GM12878 (cell line): Measurements from ENCODE around the gene SCGB3A1. TPM values are rescaled to one million over a fixed set of nuclear protein-coding genes. Genes with fewer than 3 reads are reported as not detected.

Source experiments
- ATAC-seq: fragments of 200-7000 bp; cut with Tn5 transposase; 3 replicates; pipeline ENCODE4 v1.9.1; 2020; ENCODE audit warnings: mild to moderate bottlenecking, moderate library complexity
- BruUV-seq: library from RNA; stranded (reverse); fragments of 400-500 nt; replicated peaks from 2 replicates; lab custom pipeline; 2021; lab: Mats Ljungman, UMichigan
- CTCF ChIA-PET: fragments of 300-600 bp; sonication (Branson Sonifier 250); formaldehyde crosslinking; extraction: SDS; loops from one replicate; lab custom pipeline; 2021; ENCODE audit warnings: inconsistent platforms; lab: Yijun Ruan, JAX
- POLR2A ChIA-PET: fragments of 350-600 bp; formaldehyde crosslinking; extraction: SDS; loops from one replicate; lab custom pipeline; 2021; ENCODE audit warnings: inconsistent platforms; lab: Charles Lee
- RAD21 ChIA-PET: fragments of 300-600 bp; sonication (Branson Sonifier 250); formaldehyde crosslinking; loops from one replicate; lab custom pipeline; 2023; ENCODE audit warnings: antibody characterized with exemption; ENCODE audit not compliant: unreplicated experiment; lab: Charles Lee
- SMC1A ChIA-PET: fragments of 300-600 bp; sonication (Branson Sonifier 250); formaldehyde crosslinking; loops from one replicate; lab custom pipeline; 2023; ENCODE audit not compliant: unreplicated experiment, uncharacterized antibody; lab: Charles Lee
- DNase-seq: peaks from one replicate; pipeline ENCODE4 v3.0.0-alpha.2; 2011; ENCODE audit warnings: low read depth, low spot score
- FAIRE-seq: peaks from 3 replicates; lab custom pipeline; 2011; peaks lifted over from hg19 to GRCh38; lab: Jason Lieb, UNC
- H2AFZ ChIP-seq: 2 replicates; pipeline ENCODE4 v1.6.0; 2011; ENCODE audit warnings: low read depth, low read length, control low read depth; ENCODE audit not compliant: control insufficient read depth
- H3K27ac ChIP-seq: 2 replicates; pipeline ENCODE4 v1.5.1; 2011; ENCODE audit warnings: control low read depth; ENCODE audit not compliant: control insufficient read depth, insufficient read depth
- H3K27me3 ChIP-seq, 2 experiments: replicated peaks in 1 of 2; 2 replicates each; pipeline versions ENCODE4 v1.6.0 to v1.6.1; 2011; ENCODE audit warnings: low read length in 1 of 2; ENCODE audit not compliant: control insufficient read depth in 2 of 2, insufficient read depth in 2 of 2
- H3K36me3 ChIP-seq, 2 experiments: 2 replicates each; pipeline ENCODE4 v1.5.1; 2011; ENCODE audit warnings: low read length in 1 of 2; ENCODE audit not compliant: control insufficient read depth in 2 of 2, insufficient read depth in 2 of 2
- H3K4me1 ChIP-seq: 2 replicates; pipeline ENCODE4 v1.6.1; 2011; ENCODE audit warnings: mild to moderate bottlenecking, low read length, moderate library complexity, mixed read lengths; ENCODE audit not compliant: control insufficient read depth, insufficient read depth
- H3K4me2 ChIP-seq: 2 replicates; pipeline ENCODE4 v1.6.0; 2011; ENCODE audit warnings: control low read depth; ENCODE audit not compliant: control insufficient read depth, insufficient read depth
- H3K4me3 ChIP-seq: fragments of 200-600 bp; sonication (generic); 2 replicates; pipeline ENCODE4 v1.5.1; 2016
- H3K79me2 ChIP-seq: 2 replicates; pipeline ENCODE4 v1.6.0; 2011; ENCODE audit warnings: low read length; ENCODE audit not compliant: control insufficient read depth, insufficient read depth
- H3K9ac ChIP-seq: 2 replicates; pipeline ENCODE4 v1.8.0; 2011; ENCODE audit warnings: low read length, control low read depth, mixed read lengths; ENCODE audit not compliant: control insufficient read depth, insufficient read depth
- H3K9me3 ChIP-seq: replicated peaks from 3 replicates; pipeline ENCODE4 v1.5.1; 2011; ENCODE audit warnings: mild to moderate bottlenecking, low read length; ENCODE audit not compliant: control insufficient read depth, insufficient read depth
- H4K20me1 ChIP-seq: 2 replicates; pipeline ENCODE4 v1.6.0; 2011; ENCODE audit not compliant: control insufficient read depth, insufficient read depth
- BCL3 ChIP-seq: IDR thresholded peaks from 2 replicates; pipeline ENCODE4 v1.6.1; 2011; ENCODE audit warnings: borderline replicate concordance, low read depth, mild to moderate bottlenecking, moderate library complexity, low read length; ENCODE audit not compliant: insufficient read depth, poor library complexity, severe bottlenecking
- BRCA1 ChIP-seq: IDR thresholded peaks from 2 replicates; pipeline ENCODE4 v1.6.1; 2011; ENCODE audit warnings: low read depth, low read length, improper control_type of control experiment
- CHD2 ChIP-seq: IDR thresholded peaks from 2 replicates; pipeline ENCODE4 v1.6.1; 2011; ENCODE audit warnings: low read depth, low read length, improper control_type of control experiment, borderline replicate concordance
- CREB1 ChIP-seq: IDR thresholded peaks from 2 replicates; pipeline ENCODE4 v1.6.1; 2012; ENCODE audit warnings: low read depth, mild to moderate bottlenecking, inconsistent platforms
- CTCF ChIP-seq, 3 experiments: IDR thresholded peaks in 2 of 3; conservative IDR thresholded peaks in 1 of 3; 2 replicates each; pipeline ENCODE4 v1.5.1; 2011; ENCODE audit warnings: low read depth in 3 of 3, low read length in 3 of 3, mild to moderate bottlenecking in 3 of 3, control low read depth in 2 of 3, moderate library complexity in 2 of 3, inconsistent platforms in 1 of 3, mixed read lengths in 1 of 3; ENCODE audit not compliant: control insufficient read depth in 2 of 3, insufficient read depth in 1 of 3; ENCODE audit errors: extremely low read depth in 1 of 3
- EP300 ChIP-seq, 2 experiments: fragments of 150-350 bp in 1 of 2; IDR thresholded peaks; 2 replicates each; pipeline ENCODE4 v1.6.1; 2011 to 2012; ENCODE audit warnings: low read depth in 2 of 2, low read length in 2 of 2, borderline replicate concordance in 1 of 2, improper control_type of control experiment in 1 of 2, inconsistent platforms in 1 of 2; ENCODE audit not compliant: control insufficient read depth in 1 of 2
- ETV6 ChIP-seq, 2 experiments: fragments of 450-650 bp in 1 of 2; IDR thresholded peaks in 1 of 2; conservative IDR thresholded peaks in 1 of 2; 2 replicates each; pipeline ENCODE4 v1.6.1; 2014; ENCODE audit warnings: antibody characterized with exemption in 1 of 2, borderline replicate concordance in 1 of 2, low read depth in 1 of 2, mild to moderate bottlenecking in 1 of 2, moderate library complexity in 1 of 2
- MYB ChIP-seq: fragments of 150-350 bp; IDR thresholded peaks from 2 replicates; pipeline ENCODE4 v1.6.1; 2014; ENCODE audit warnings: mild to moderate bottlenecking, low read depth, low read length, borderline replicate concordance
- NFIC ChIP-seq: IDR thresholded peaks from 2 replicates; pipeline ENCODE4 v1.6.1; 2012; ENCODE audit warnings: low read depth, mild to moderate bottlenecking, inconsistent platforms, low read length, moderate library complexity
- NFXL1 ChIP-seq: fragments of 450-650 bp; IDR thresholded peaks from 2 replicates; pipeline ENCODE4 v1.6.1; 2017; ENCODE audit warnings: antibody characterized with exemption, mild to moderate bottlenecking, borderline replicate concordance
- NRF1 ChIP-seq: conservative IDR thresholded peaks from 2 replicates; pipeline ENCODE4 v1.6.1; 2011; ENCODE audit warnings: mild to moderate bottlenecking, low read depth, low read length, improper control_type of control experiment
- RAD51 ChIP-seq: fragments of 450-650 bp; IDR thresholded peaks from 2 replicates; pipeline ENCODE4 v1.6.1; 2016; ENCODE audit warnings: moderate library complexity, mild to moderate bottlenecking, inconsistent platforms
- SMARCA5 ChIP-seq: fragments of 450-650 bp; IDR thresholded peaks from 2 replicates; pipeline ENCODE4 v1.6.1; 2017; ENCODE audit warnings: mild to moderate bottlenecking
- SPI1 ChIP-seq: IDR thresholded peaks from 2 replicates; pipeline ENCODE4 v1.6.1; 2011; ENCODE audit warnings: low read depth, mild to moderate bottlenecking, low read length, moderate library complexity, borderline replicate concordance; ENCODE audit not compliant: insufficient read depth
- ZBED1 ChIP-seq: IDR thresholded peaks from 2 replicates; pipeline ENCODE4 v1.6.1; 2016; ENCODE audit warnings: borderline replicate concordance
- ZBTB11 ChIP-seq: fragments of 450-650 bp; formaldehyde crosslinking; IDR thresholded peaks from 2 replicates; pipeline ENCODE4 v1.5.0; 2022; ENCODE audit warnings: mild to moderate bottlenecking, missing genetic modification characterization
- ZSCAN29 ChIP-seq: fragments of 450-650 bp; IDR thresholded peaks from 2 replicates; pipeline ENCODE4 v1.6.1; 2017; ENCODE audit warnings: mild to moderate bottlenecking, moderate library complexity
- WGBS: methylation state at CpG from one replicate; pipeline ENCODE4 v1.1.6; 2016; ENCODE audit warnings: low lambda C conversion rate; ENCODE audit not compliant: insufficient replicate concordance, insufficient coverage; ENCODE audit errors: missing lambda C conversion rate; 5-methylcytosine and 5-hydroxymethylcytosine counted together
- in situ Hi-C: fragments of 300-500 bp; cut with MboI; formaldehyde crosslinking; loops from 9 replicates; pipeline ENCODE4 v1.14.3; 2018; ENCODE audit warnings: mixed read lengths
- intact Hi-C: fragments of 100-400 bp; cut with micrococcal nuclease; formaldehyde crosslinking; loops from one replicate; pipeline ENCODE4 v1.14.2; 2022; ENCODE audit not compliant: unreplicated experiment
- polyA plus RNA-seq, 11 experiments: library from polyadenylated mRNA; depleted of rRNA in 4 of 11; unstranded in 6 of 11; stranded (reverse) in 5 of 11; fragments of >200 nt; fragmentation: Nextera tagmentation in 4 of 11; fragmentation: Illumina TruSeq in 1 of 11; extraction: Ambion mirVana in 4 of 11; extraction: Trizol in 1 of 11; gene quantifications; 1 replicate in 1 of 11; 2 replicates in 10 of 11; pipeline versions ENCODE4 v1.2.1 to v1.2.3, GENCODE V29; 2011 to 2016; ENCODE audit warnings: inconsistent platforms in 2 of 11, missing spikeins in 2 of 11, low read depth in 1 of 11
- total RNA-seq, 4 experiments: library from RNA; depleted of rRNA in 3 of 4; stranded (reverse); fragments of >200 nt in 3 of 4; fragmentation: Illumina TruSeq in 1 of 4; extraction: Trizol in 1 of 4; gene quantifications; 2 replicates each; pipeline versions ENCODE4 v1.2.1 to v1.2.3, GENCODE V29; 2013 to 2021

The SCGB3A1 gene
- total and polyA plus RNA-seq, 10 of the 15 experiments (the other 5 are each of a cell fraction or from before 2014, with no cell fraction given): 0.46 TPM; not detected in 9

GRCh38 chr5:180622910-180623309, 31.6 kb upstream of the SCGB3A1 start:
- H4K20me1 ChIP-seq: no peaks in the 10 kb centered on the region
- DNase-seq (no peak), FAIRE-seq (no peak), ATAC-seq (no peak)
- RAD21 ChIA-PET: no interaction called here
- POLR2A ChIA-PET: no interaction called here
- CTCF ChIA-PET: no interaction called here
- SMC1A ChIA-PET: no interaction called here
- intact Hi-C loops (no loop called here), in situ Hi-C loops (no loop called here)
- no TSS peak for BruUV-seq
- no peaks in the 10 kb centered on the region for H3K9me3 ChIP-seq
- 20% methylated on average over 6 of the region's 6 CpGs for WGBS
- no peak overlapping the region for H2AFZ ChIP-seq
- no peak overlapping the region for H3K9ac ChIP-seq
- no peaks in the 10 kb centered on the region for H3K79me2 ChIP-seq
- H3K4me3 ChIP-seq: no peak overlapping the region
- no peaks in the 10 kb centered on the region for H3K36me3 ChIP-seq
- H3K27ac ChIP-seq: no peak overlapping the region
- no peaks in the 10 kb centered on the region; a peak in 2 of 4 replicates for H3K27me3 ChIP-seq
- TF ChIP-seq MYB (no peak), CREB1 (no peak), BRCA1 (no peak), BCL3 (no peak), ZBTB11 (CRISPR knock-in tag) (no peak), CTCF (IDR thresholded peaks at IDR 0.05 in 2 of 3, conservative IDR thresholded peaks at IDR 0.05 in 1 of 3; ENCODE audit: control insufficient read depth in 2 of 3, extremely low read depth in 1 of 3, insufficient read depth in 1 of 3, low read depth in 3 of 3, low read length in 3 of 3) (no peak), NRF1 (no peak), EP300 (IDR thresholded peaks at IDR 0.05; ENCODE audit: borderline replicate concordance in 1 of 2, control insufficient read depth in 1 of 2, low read depth in 2 of 2, low read length in 2 of 2) (no peak), NFIC (no peak), ZSCAN29 (no peak), ETV6 (conservative IDR thresholded peaks at IDR 0.05 in 1 of 2, IDR thresholded peaks at IDR 0.05 in 1 of 2; ENCODE audit: borderline replicate concordance in 1 of 2, low read depth in 1 of 2) (no peak), RAD51 (no peak), NFXL1 (no peak), SMARCA5 (no peak), ZBED1 (no peak), SPI1 (no peak), CHD2 (no peak)
- H3K4me1 ChIP-seq: no peaks in the 10 kb centered on the region
- no peak overlapping the region for H3K4me2 ChIP-seq
